AG10803 (cell line): ENCODE data around the gene AHNAK2.

ENCODE experiments used
- DNase-seq: peaks from one replicate; pipeline ENCODE4 v3.0.0; 2010; ENCODE audit warnings: low read depth
- H3K4me3 ChIP-seq: 2 replicates; pipeline ENCODE4 v1.5.1; 2011; ENCODE audit warnings: mild to moderate bottlenecking, low read length, control low read depth
- TF ChIP-seq, protein P1 (sequence below): conservative IDR thresholded peaks from 2 replicates; pipeline ENCODE4 v1.5.1; 2011; ENCODE audit warnings: mild to moderate bottlenecking, low read length, control low read depth, inconsistent platforms

The AHNAK2 gene

DNA sequence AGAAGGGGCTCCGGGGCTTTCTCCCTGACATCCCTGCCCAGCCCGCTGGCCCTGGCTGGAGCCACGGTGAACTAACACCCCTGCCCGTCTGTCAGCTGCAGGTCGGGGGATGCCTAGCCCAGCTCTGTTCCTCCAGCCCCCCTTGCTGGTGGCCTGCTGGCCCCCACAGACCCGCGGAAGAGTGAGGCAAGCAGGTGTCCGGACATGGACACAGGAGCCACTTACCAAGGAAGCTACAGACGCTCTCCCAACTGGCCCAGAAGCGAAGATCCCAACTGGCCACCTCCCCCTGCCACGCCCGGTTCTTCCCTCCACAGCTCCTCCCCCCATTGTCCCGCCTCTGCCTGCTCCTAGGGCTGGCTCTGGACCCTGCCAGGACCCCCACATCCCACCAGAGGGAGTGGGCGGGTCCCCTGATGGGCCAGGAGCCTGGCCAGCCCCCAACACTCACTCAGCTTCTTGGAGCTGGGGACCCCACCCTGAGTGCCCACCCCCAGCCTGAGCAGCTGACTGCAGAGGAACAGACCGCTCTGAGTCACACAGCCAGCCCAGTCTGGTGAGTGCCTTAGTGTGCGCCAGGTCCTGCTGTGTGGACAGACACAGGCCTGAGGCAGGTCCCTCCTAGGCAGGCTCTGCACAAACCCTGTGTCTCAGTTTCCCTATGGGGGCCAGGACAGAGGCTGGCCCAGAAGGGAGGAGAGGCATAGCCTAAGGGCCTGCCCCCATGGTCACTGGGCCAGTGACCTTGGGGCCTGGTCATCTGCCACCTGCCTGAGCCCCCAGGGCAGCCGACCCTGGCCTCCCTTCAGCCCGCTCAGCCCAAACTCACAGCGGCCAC is 7.7 kb downstream of the AHNAK2 start:
- peak overlapping the region; percentile 82 for H3K4me3 ChIP-seq
- TF ChIP-seq, protein P1, sequence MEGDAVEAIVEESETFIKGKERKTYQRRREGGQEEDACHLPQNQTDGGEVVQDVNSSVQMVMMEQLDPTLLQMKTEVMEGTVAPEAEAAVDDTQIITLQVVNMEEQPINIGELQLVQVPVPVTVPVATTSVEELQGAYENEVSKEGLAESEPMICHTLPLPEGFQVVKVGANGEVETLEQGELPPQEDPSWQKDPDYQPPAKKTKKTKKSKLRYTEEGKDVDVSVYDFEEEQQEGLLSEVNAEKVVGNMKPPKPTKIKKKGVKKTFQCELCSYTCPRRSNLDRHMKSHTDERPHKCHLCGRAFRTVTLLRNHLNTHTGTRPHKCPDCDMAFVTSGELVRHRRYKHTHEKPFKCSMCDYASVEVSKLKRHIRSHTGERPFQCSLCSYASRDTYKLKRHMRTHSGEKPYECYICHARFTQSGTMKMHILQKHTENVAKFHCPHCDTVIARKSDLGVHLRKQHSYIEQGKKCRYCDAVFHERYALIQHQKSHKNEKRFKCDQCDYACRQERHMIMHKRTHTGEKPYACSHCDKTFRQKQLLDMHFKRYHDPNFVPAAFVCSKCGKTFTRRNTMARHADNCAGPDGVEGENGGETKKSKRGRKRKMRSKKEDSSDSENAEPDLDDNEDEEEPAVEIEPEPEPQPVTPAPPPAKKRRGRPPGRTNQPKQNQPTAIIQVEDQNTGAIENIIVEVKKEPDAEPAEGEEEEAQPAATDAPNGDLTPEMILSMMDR: no peak
- DNase-seq: peak; percentile 92

DNA sequence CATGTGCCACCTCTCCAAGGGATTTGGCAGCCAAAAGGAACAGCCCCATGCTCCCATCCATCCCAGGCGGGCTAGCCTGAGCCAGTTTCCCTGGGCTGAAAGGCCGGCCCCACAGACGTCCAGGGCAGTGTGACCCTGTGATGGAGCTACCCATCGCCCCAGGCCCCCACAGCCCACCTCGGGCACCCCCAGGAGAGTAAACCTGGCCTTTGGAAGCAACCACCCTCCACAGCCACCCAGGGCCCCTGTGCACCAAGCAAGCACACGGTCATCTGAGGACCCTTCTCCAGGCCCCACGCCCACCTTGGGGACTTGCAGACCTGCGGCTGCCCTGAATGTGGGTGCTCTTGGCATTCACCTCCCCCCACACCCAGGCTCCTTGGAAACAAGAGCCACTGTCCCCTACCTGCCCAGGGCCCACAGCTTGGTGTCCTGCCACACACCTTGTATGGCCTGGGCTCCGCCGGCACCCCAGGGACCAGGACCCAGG is 8.4 kb downstream of the AHNAK2 start:
- DNase-seq: no peak
- TF ChIP-seq, protein P1: no peak
- peak overlapping the region; percentile 82 for H3K4me3 ChIP-seq

DNA sequence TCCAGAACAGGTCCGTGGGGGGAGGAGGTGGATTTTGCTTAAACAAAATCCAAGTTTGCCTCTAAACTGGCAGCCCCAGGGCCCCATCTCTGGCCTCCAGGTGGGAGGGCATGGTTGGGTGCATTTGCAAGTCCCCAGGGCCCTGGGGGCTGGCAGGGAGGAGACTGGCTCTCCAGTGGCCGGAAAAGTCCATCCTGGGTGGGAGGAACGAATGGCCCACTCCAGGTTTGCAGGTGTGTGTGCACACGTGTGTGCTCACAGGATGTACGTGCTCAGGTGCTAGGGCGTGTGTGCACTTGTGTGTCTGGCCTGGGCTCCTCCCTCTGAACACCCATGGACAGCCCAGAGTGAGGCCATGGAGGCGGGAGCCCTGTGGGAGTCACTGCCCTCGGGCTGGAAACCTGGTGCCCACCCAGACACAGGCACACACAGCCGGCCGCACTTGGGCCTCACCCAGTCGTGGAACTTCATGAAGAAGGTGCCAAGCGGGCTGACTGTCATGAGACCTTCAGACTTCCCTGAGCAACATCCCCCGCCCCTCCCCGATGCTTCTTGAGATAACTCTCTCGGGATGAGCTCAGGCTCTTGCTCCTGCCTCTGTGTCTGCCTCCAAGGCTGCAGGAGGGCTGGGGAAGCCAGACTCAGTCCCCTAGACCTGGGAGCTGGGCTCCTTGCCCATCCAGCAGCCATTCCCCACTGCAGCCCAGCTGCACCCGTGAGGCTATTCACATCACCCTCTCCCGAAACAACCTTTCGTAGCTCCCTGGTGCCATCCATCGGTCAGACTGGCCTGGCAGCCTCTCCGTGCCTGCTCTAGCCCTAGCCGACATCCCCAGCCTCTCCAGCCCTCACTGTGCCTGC is 9.4 kb downstream of the AHNAK2 start:
- DNase-seq: peak; percentile 40
- peak overlapping the region; percentile 82 for H3K4me3 ChIP-seq
- TF ChIP-seq, protein P1: no peak

DNA sequence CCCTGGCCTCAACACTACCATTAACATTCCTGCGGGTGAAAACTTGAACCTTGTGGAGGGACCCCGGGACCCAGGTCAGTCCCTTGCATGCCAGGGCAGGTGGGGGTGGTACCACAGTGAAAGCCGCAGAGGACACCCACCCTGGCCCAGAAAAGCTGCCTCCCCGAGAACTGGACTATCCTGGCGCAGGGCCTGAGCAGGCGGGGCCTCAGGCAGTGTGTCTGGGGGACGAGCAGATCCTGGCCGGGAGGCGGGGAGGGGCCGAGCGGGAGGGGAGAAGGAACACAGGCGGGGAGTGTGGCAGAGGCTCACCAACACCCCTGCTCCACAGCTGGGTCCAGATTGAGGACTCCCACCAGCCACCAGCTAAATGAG is 10.0 kb downstream of the AHNAK2 start:
- DNase-seq: peak; percentile 38
- H3K4me3 ChIP-seq: peak overlapping the region; percentile 82
- TF ChIP-seq, protein P1: no peak

DNA sequence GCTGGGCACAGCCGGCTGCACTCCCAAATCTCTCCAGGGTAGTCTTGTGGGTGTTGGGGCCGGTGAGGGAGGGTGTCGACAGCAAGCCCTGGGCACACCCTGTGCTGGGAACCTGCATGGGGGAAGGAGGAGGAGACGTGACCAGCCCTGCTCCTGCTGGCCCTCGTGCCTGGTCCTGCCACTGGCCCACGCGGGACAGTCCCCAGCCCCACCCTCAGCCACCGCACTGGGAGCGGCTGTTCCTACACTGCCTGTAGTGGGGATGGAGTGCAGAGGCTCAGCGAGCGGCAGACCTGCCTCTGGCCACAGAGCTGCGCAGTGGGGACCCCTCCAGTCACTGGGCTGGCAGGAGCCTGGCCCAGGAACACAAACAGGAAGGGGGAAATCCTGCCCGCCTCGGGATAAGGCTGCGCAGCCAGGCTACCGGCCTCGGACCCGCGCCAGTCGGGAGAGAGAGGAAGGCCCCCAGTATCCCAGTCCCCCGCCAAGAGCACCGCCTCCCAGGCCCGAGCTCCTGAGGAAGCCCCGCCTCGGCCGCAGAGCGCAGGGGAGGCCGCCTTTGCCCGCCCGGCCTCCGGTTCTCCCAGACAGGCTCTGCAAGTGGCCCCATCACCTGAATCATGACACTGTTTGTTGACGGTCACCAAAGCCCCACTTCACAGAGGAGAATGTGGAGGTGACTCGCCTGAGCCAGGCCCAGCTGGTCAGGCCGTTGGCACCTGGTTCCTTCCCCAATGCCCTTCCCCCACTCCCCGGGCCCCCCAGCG is 10.6 kb downstream of the AHNAK2 start:
- H3K4me3 ChIP-seq: peak overlapping the region; percentile 82
- TF ChIP-seq, protein P1: no peak
- DNase-seq: peak; percentile 24

DNA sequence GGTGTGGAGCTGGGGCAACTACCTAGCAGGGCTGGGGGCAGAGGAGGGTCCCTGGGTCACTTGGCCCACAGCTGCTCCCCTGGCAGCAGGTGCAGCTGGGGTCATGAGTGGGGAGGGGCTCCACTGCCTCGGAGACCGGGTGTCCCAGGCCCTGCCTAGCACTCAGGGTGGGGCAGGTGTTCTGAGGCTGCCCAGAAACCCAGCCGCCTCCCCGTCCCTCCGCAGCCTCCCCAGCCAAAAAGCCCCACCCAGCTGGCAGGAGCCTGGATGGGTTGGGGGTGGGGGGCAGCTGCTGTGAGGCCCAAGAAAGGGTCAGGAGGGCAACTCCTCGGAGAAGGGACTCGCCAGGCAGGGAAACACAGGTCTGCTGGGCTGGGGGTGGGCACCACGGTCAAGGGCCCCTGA is 11.2 kb downstream of the AHNAK2 start:
- TF ChIP-seq, protein P1: no peak
- DNase-seq: no peak
- H3K4me3 ChIP-seq: no peak overlapping the region
